SK-N-SH treated with all-trans-retinoic acid at 6 μM for 48 hours (cell line): ENCODE data around the gene XIRP2.

Source experiments
- BACH2 ChIP-seq: fragments of 250-450 bp; sonication (Bioruptor Pico); IDR thresholded peaks from 2 replicates; pipeline ENCODE4 v1.9.0; 2021; ENCODE audit warnings: mild to moderate bottlenecking, borderline replicate concordance
- RARB ChIP-seq: fragments of 250-450 bp; sonication (Bioruptor Pico); IDR thresholded peaks from 2 replicates; pipeline ENCODE4 v1.8.0; 2021; ENCODE audit warnings: mild to moderate bottlenecking, moderate library complexity
- ZFP3 ChIP-seq: fragments of 250-450 bp; sonication (Bioruptor Pico); IDR thresholded peaks from 2 replicates; pipeline ENCODE4 v1.5.0; 2020; ENCODE audit warnings: mild to moderate bottlenecking, moderate library complexity
- ZNF70 ChIP-seq: fragments of 450-650 bp; formaldehyde crosslinking; IDR thresholded peaks from 2 replicates; pipeline ENCODE4 v1.5.0; 2020; ENCODE audit warnings: mild to moderate bottlenecking, moderate library complexity

DNA sequence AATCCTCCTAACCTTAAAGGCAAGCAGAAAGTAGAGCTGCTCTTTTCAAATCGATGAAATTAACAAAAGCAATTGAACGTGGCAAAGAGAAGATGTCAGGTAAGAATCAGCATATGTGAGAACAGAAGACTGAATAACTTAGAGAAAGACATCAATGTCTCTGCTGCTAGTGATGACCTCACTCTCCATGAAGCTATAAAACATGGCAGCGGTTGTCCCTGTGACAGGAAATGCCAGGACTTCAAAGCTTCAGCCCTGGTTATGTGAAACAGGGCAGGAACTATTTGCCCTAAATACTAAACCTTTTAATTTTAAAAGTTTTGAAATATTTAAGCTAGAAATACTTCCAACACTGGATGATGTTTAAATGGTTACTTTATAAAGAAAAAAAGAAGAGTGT is 383.7 kb downstream of the XIRP2 start:
- no peak for TF ChIP-seq RARB
- no peak for TF ChIP-seq ZFP3 (CRISPR knock-in tag)
- TF ChIP-seq ZNF70 (CRISPR knock-in tag) = no peak
- no peak for TF ChIP-seq BACH2 (CRISPR knock-in tag)
